HG02798 (cell line): ENCODE results near the gene MAML2.

Source experiments
- ATAC-seq: cut with Tn5 transposase; IDR thresholded peaks from one replicate; pipeline ENCODE4 v1.9.1; 2021; ENCODE audit warnings: mild to moderate bottlenecking; ENCODE audit not compliant: unreplicated experiment, poor library complexity

Gene MAML2

GRCh38 chr11:96004862-96005261, 338.1 kb downstream of the MAML2 start:
- no peak for ATAC-seq

GRCh38 chr11:96002754-96003290, 340.2 kb downstream of the MAML2 start:
- no peak for ATAC-seq

- no peak for ATAC-seq
Measured at GRCh38 chr11:96002339-96002738, 340.7 kb downstream of the MAML2 start.

GRCh38 chr11:96001037-96001436, 342.0 kb downstream of the MAML2 start:
- no peak for ATAC-seq

GRCh38 chr11:95999711-96000406, 343.1 kb downstream of the MAML2 start:
- ATAC-seq, result no peak

- ATAC-seq, result no peak
Measured at GRCh38 chr11:95996621-95997235, 346.3 kb downstream of the MAML2 start.

- no peak for ATAC-seq
Measured at GRCh38 chr11:95994329-95994728, 348.7 kb downstream of the MAML2 start.

- no peak for ATAC-seq
Measured at GRCh38 chr11:95993438-95994298, 349.3 kb downstream of the MAML2 start.

- ATAC-seq, result no peak
Measured at GRCh38 chr11:95991545-95991944, 351.4 kb downstream of the MAML2 start.

- ATAC-seq, result no peak
Measured at GRCh38 chr11:95991101-95991500, 351.9 kb downstream of the MAML2 start.

GRCh38 chr11:95989780-95990179, 353.2 kb downstream of the MAML2 start:
- ATAC-seq, result no peak

- no peak for ATAC-seq
Measured at GRCh38 chr11:95989076-95989605, 353.9 kb downstream of the MAML2 start.

- no peak for ATAC-seq
Measured at GRCh38 chr11:95985174-95985808, 357.7 kb downstream of the MAML2 start.

- no peak for ATAC-seq
Measured at GRCh38 chr11:95984072-95984471, 358.9 kb downstream of the MAML2 start.

GRCh38 chr11:95977534-95978174, 365.3 kb downstream of the MAML2 start:
- ATAC-seq, result no peak

- ATAC-seq, result no peak
Measured at GRCh38 chr11:95976550-95976949, 366.4 kb downstream of the MAML2 start.

GRCh38 chr11:95975343-95975742, 367.7 kb downstream of the MAML2 start:
- ATAC-seq, result no peak

GRCh38 chr11:95972060-95972459, 370.9 kb downstream of the MAML2 start:
- no peak for ATAC-seq

GRCh38 chr11:95968585-95968984, 374.4 kb downstream of the MAML2 start:
- ATAC-seq, result no peak

GRCh38 chr11:95964281-95964680, 378.7 kb downstream of the MAML2 start:
- ATAC-seq, result no peak
